HEK293 (cell line): ENCODE results near the gene KCNK1.

Source experiments
- AEBP2 ChIP-seq: fragments of 450-650 bp; formaldehyde crosslinking; IDR thresholded peaks from 2 replicates; pipeline ENCODE4 v1.5.1; 2016; ENCODE audit warnings: missing biosample characterization, missing genetic modification characterization, borderline replicate concordance
- GFI1B ChIP-seq: fragments of 450-650 bp; formaldehyde crosslinking; IDR thresholded peaks from 2 replicates; pipeline ENCODE4 v1.5.1; 2016; ENCODE audit warnings: missing biosample characterization, missing genetic modification characterization
- ZNF555 ChIP-seq: fragments of 450-650 bp; formaldehyde crosslinking; conservative IDR thresholded peaks from 2 replicates; pipeline ENCODE4 v1.5.1; 2017; ENCODE audit warnings: missing biosample characterization, mild to moderate bottlenecking, missing genetic modification characterization, inconsistent platforms
- ZNF629 ChIP-seq: fragments of 450-650 bp; formaldehyde crosslinking; IDR thresholded peaks from 2 replicates; pipeline ENCODE4 v1.5.1; 2017; ENCODE audit warnings: missing biosample characterization, missing genetic modification characterization
- TF ChIP-seq, protein P1 (sequence below): fragments of 450-650 bp; formaldehyde crosslinking; IDR thresholded peaks from 2 replicates; pipeline ENCODE4 v1.5.1; 2017; ENCODE audit warnings: missing biosample characterization, missing genetic modification characterization
- TF ChIP-seq, protein P2 (sequence below): fragments of 450-650 bp; formaldehyde crosslinking; IDR thresholded peaks from 2 replicates; pipeline ENCODE4 v1.5.1; 2016; ENCODE audit warnings: missing biosample characterization, missing genetic modification characterization
- TF ChIP-seq, protein P3 (sequence below): sonication (generic); formaldehyde crosslinking; IDR thresholded peaks from 2 replicates; pipeline ENCODE4 v1.8.1; 2022; ENCODE audit warnings: mild to moderate bottlenecking, moderate library complexity, missing genetic modification reagents

GRCh38 chr1:233640179-233640578 is 26.3 kb downstream of the KCNK1 start:
- TF ChIP-seq, protein P1, sequence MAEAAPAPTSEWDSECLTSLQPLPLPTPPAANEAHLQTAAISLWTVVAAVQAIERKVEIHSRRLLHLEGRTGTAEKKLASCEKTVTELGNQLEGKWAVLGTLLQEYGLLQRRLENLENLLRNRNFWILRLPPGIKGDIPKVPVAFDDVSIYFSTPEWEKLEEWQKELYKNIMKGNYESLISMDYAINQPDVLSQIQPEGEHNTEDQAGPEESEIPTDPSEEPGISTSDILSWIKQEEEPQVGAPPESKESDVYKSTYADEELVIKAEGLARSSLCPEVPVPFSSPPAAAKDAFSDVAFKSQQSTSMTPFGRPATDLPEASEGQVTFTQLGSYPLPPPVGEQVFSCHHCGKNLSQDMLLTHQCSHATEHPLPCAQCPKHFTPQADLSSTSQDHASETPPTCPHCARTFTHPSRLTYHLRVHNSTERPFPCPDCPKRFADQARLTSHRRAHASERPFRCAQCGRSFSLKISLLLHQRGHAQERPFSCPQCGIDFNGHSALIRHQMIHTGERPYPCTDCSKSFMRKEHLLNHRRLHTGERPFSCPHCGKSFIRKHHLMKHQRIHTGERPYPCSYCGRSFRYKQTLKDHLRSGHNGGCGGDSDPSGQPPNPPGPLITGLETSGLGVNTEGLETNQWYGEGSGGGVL (tag by site-specific recombination) = no peak
- no peak for TF ChIP-seq AEBP2 (tag by site-specific recombination)
- TF ChIP-seq, protein P2, sequence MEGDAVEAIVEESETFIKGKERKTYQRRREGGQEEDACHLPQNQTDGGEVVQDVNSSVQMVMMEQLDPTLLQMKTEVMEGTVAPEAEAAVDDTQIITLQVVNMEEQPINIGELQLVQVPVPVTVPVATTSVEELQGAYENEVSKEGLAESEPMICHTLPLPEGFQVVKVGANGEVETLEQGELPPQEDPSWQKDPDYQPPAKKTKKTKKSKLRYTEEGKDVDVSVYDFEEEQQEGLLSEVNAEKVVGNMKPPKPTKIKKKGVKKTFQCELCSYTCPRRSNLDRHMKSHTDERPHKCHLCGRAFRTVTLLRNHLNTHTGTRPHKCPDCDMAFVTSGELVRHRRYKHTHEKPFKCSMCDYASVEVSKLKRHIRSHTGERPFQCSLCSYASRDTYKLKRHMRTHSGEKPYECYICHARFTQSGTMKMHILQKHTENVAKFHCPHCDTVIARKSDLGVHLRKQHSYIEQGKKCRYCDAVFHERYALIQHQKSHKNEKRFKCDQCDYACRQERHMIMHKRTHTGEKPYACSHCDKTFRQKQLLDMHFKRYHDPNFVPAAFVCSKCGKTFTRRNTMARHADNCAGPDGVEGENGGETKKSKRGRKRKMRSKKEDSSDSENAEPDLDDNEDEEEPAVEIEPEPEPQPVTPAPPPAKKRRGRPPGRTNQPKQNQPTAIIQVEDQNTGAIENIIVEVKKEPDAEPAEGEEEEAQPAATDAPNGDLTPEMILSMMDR (tag by site-specific recombination) = no peak
- TF ChIP-seq ZNF629 (tag by site-specific recombination) = no peak
- TF ChIP-seq ZNF555 (tag by site-specific recombination) = no peak
- no peak for TF ChIP-seq GFI1B
- TF ChIP-seq, protein P3, sequence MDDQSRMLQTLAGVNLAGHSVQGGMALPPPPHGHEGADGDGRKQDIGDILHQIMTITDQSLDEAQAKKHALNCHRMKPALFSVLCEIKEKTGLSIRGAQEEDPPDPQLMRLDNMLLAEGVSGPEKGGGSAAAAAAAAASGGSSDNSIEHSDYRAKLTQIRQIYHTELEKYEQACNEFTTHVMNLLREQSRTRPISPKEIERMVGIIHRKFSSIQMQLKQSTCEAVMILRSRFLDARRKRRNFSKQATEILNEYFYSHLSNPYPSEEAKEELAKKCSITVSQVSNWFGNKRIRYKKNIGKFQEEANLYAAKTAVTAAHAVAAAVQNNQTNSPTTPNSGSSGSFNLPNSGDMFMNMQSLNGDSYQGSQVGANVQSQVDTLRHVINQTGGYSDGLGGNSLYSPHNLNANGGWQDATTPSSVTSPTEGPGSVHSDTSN (CRISPR knock-in tag) = no peak
